Measurements from ENCODE around the gene ARHGAP15.

DNA sequence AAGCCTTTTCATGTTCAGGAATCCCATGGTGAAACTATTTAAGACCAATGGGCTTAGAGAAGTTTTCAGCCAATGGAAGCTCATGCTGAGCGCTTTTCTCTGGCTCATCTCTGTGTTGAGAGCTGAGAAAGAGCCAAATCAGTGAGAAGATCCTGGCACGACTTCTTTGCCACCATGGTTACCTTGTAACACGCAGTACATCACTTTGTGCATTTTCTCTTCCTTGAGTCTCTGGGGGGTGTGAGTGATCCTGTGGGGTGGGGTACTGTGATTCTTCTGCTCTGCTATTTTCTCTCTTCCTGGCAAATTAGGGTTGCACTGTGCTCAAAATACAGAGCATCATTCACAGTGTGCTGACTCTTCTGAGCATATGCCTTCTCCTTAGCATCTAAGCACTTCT, 664.2 kb downstream of the ARHGAP15 start:
- TF ChIP-seq, protein P1, sequence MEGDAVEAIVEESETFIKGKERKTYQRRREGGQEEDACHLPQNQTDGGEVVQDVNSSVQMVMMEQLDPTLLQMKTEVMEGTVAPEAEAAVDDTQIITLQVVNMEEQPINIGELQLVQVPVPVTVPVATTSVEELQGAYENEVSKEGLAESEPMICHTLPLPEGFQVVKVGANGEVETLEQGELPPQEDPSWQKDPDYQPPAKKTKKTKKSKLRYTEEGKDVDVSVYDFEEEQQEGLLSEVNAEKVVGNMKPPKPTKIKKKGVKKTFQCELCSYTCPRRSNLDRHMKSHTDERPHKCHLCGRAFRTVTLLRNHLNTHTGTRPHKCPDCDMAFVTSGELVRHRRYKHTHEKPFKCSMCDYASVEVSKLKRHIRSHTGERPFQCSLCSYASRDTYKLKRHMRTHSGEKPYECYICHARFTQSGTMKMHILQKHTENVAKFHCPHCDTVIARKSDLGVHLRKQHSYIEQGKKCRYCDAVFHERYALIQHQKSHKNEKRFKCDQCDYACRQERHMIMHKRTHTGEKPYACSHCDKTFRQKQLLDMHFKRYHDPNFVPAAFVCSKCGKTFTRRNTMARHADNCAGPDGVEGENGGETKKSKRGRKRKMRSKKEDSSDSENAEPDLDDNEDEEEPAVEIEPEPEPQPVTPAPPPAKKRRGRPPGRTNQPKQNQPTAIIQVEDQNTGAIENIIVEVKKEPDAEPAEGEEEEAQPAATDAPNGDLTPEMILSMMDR (IDR thresholded peaks at IDR 0.05; ENCODE audit: low read length), result no peak
- TF ChIP-seq EZH2 (IDR thresholded peaks at IDR 0.05; ENCODE audit: borderline replicate concordance, low read length), result no peak
